C4-2B (cell line): Measurements from ENCODE around the gene SLC6A6.

Experiments used
- CTCF ChIP-seq: fragments of 450-650 bp; conservative IDR thresholded peaks from 2 replicates; pipeline ENCODE4 v1.5.1; 2017; ENCODE audit warnings: mild to moderate bottlenecking
- ZFX ChIP-seq: fragments of 450-650 bp; IDR thresholded peaks from 2 replicates; pipeline ENCODE4 v1.6.1; 2017

GRCh38 chr3:14503706-14504065 lies 101.3 kb downstream of the SLC6A6 start:
- TF ChIP-seq CTCF (no peak), ZFX (no peak)
